Stimulated activated CD8-positive, alpha-beta memory T cell treated with anti-CD3 and anti-CD28 coated beads, Interleukin-4, amount 100 ng/mL, for 24 hours (primary cell): Measurements from ENCODE around the gene DCTN3.

Source experiments
- DNase-seq: peaks from one replicate; pipeline ENCODE4 v3.0.0-alpha.2; 2020; ENCODE audit warnings: low read depth

Gene DCTN3

GRCh38 chr9:34620061-34620994 lies at the start of gene DCTN3:
Gene DCTN3, minus strand, starts transcription at chr9:34620495. Its CDS starts 31 bp downstream, at chr9:34620464.
- peak; percentile 80 for DNase-seq

GRCh38 chr9:34665381-34666250 lies 45.3 kb upstream of the DCTN3 start:
- peak; percentile 72 for DNase-seq

- DNase-seq, result no peak
These were observed 44.7 kb upstream of the DCTN3 start for GRCh38 chr9:34665067-34665380.

- peak; percentile 46 for DNase-seq
These were observed 44.2 kb upstream of the DCTN3 start for GRCh38 chr9:34664281-34665066.

- DNase-seq, result no peak
These were observed 43.0 kb upstream of the DCTN3 start for GRCh38 chr9:34663303-34663605.

GRCh38 chr9:34662526-34663302 lies 42.4 kb upstream of the DCTN3 start, which contains the start of gene CCL27:
Gene CCL27, minus strand, starts transcription at chr9:34662657. Its CDS starts 24 bp downstream, at chr9:34662633.
- no peak for DNase-seq

- DNase-seq, result no peak
These were observed 39.4 kb upstream of the DCTN3 start for GRCh38 chr9:34659592-34660253.

- DNase-seq, result no peak
These were observed 38.2 kb upstream of the DCTN3 start for GRCh38 chr9:34658461-34658860.

GRCh38 chr9:34656992-34657391 lies 36.7 kb upstream of the DCTN3 start:
- no peak for DNase-seq

- DNase-seq, result no peak
These were observed 35.1 kb upstream of the DCTN3 start for GRCh38 chr9:34655394-34655793.

- DNase-seq, result no peak
These were observed 34.2 kb upstream of the DCTN3 start for GRCh38 chr9:34654323-34655051.

GRCh38 chr9:34653151-34654072 lies 33.1 kb upstream of the DCTN3 start:
- DNase-seq, result no peak

GRCh38 chr9:34652602-34653000 lies 32.3 kb upstream of the DCTN3 start:
- no peak for DNase-seq

- peak; percentile 39 for DNase-seq
These were observed 31.7 kb upstream of the DCTN3 start, which contains the start of gene IL11RA for GRCh38 chr9:34651876-34652601. Gene IL11RA, plus strand, starts transcription at chr9:34652185. Its CDS starts 3,033 bp downstream, at chr9:34655218.

GRCh38 chr9:34651321-34651720 lies 31.0 kb upstream of the DCTN3 start:
- no peak for DNase-seq

GRCh38 chr9:34650816-34651215 lies 30.5 kb upstream of the DCTN3 start:
- no peak for DNase-seq

GRCh38 chr9:34648673-34649072 lies 28.4 kb upstream of the DCTN3 start:
- DNase-seq, result no peak

GRCh38 chr9:34647651-34648050 lies 27.4 kb upstream of the DCTN3 start:
- no peak for DNase-seq
